Gastrocnemius medialis (tissue), 4 donors: Measurements from ENCODE around the gene ARHGAP28. TPM values are rescaled to one million over a fixed set of nuclear protein-coding genes. Genes with fewer than 3 reads are reported as not detected.
"Not testable (repeated sequence)": the region's sequence is repeated elsewhere in the genome, so short reads cannot be mapped to it uniquely, and the experiment has no call there.

ENCODE experiments used
- ATAC-seq, 2 donors: fragments of 150-250 bp; one replicate each; pipeline ENCODE4 v1.9.1; 2016
- DNase-seq, 2 donors: peaks; one replicate each; pipeline ENCODE4 v3.0.0-alpha.2; 2019
- H3K27ac ChIP-seq, 4 donors: fragments of 200-600 bp; sonication (generic); 1 replicate in 1 of 4; 2 replicates in 3 of 4; pipeline ENCODE4 v1.5.1; 2016 to 2018; ENCODE audit warnings: mild to moderate bottlenecking in 2 of 4, moderate library complexity in 1 of 4
- H3K27me3 ChIP-seq, 3 donors: fragments of 200-600 bp; sonication (generic) in 2 of 3; 1 replicate in 1 of 3; 2 replicates in 2 of 3; pipeline versions ENCODE4 v1.5.1 to v1.6.0; 2016 to 2019; ENCODE audit warnings: mild to moderate bottlenecking in 1 of 3, moderate library complexity in 1 of 3
- H3K36me3 ChIP-seq, 2 donors: fragments of 200-600 bp; sonication (generic) in 1 of 2; one replicate each; pipeline ENCODE4 v1.5.1; 2017 to 2018
- H3K4me1 ChIP-seq, 2 donors: fragments of 200-600 bp; sonication (generic) in 1 of 2; one replicate each; pipeline ENCODE4 v1.5.1; 2016 to 2017; ENCODE audit warnings: mild to moderate bottlenecking in 2 of 2
- H3K4me3 ChIP-seq, 4 donors: fragments of 200-600 bp; sonication (generic) in 3 of 4; 1 replicate in 1 of 4; 2 replicates in 3 of 4; pipeline ENCODE4 v1.5.1; 2016 to 2019; ENCODE audit warnings: mild to moderate bottlenecking in 2 of 4
- H3K9me3 ChIP-seq, 3 donors: fragments of 200-600 bp; sonication (generic) in 2 of 3; 1 replicate in 1 of 3; 2 replicates in 2 of 3; pipeline ENCODE4 v1.5.1; 2016 to 2019
- CTCF ChIP-seq, 5 experiments: fragments of 450-650 bp in 3 of 5; fragments of 200-600 bp in 2 of 5; sonication (generic) in 2 of 5; IDR thresholded peaks in 4 of 5; conservative IDR thresholded peaks in 1 of 5; 1 replicate in 4 of 5; 2 replicates in 1 of 5; pipeline ENCODE4 v1.5.1; 2016 to 2019; ENCODE audit warnings: antibody characterized with exemption in 5 of 5, mild to moderate bottlenecking in 3 of 5, moderate library complexity in 3 of 5
- POLR2A ChIP-seq, 2 donors: fragments of 450-650 bp; IDR thresholded peaks; one replicate each; pipeline ENCODE4 v1.6.1; 2017; ENCODE audit warnings: antibody characterized with exemption in 2 of 2, mild to moderate bottlenecking in 2 of 2, moderate library complexity in 2 of 2
- in situ Hi-C, 4 donors: fragments of 200-750 bp; cut with MboI; loops; one replicate each; pipeline versions ENCODE4 v1.15.0 to v1.8.0; 2017; ENCODE audit warnings: low sequenced_read_pairs in 4 of 4
- intact Hi-C: fragments of 100-400 bp; cut with DNase I; formaldehyde crosslinking; loops from one replicate; pipeline ENCODE4 v1.15.1; 2023; ENCODE audit warnings: low total_unique reads
- total RNA-seq, 4 donors: library from RNA; depleted of rRNA; stranded (reverse); fragments of >200 nt; gene quantifications; one replicate each; pipeline versions ENCODE4 v1.1.0 to v1.2.3, GENCODE V29; 2016

ARHGAP28 gene
- total RNA-seq, 4 donors from 2014 or later, result 4.6 to 17.9 (median 6.2) TPM

DNA sequence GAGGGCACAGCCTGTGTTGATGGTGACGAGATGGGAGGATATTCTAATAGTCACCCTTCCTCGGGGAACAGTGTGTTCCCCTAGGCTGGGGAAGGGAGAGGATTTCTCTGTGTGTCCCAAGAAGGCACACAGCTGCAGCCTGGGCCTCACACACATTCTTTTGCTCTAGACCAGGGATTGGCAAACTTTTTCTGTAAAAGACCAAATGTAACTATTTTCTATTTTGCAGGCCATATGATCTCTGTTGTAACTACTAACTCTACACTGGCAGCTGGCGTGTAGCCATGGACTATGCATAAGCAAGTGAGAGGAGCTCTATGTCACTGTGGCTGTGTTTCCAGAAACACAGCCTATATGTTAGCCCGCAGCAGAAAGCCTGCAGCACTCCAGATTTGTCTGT lies 65.8 kb downstream of the ARHGAP28 start:
- DNase-seq (no peak), ATAC-seq (peak; percentile 68 to 74)
- Histone ChIP-seq H3K4me3 (no peak overlapping the region), H3K27me3 (no peaks in the 10 kb centered on the region), H3K4me1 (peaks cover 0 to 2% of the 10 kb centered on the region in 2 donors), H3K27ac (peak overlapping the region in 1 of 4 donors; percentile 2), H3K36me3 (no peaks in the 10 kb centered on the region), H3K9me3 (no peaks in the 10 kb centered on the region)
- no peak for TF ChIP-seq POLR2A (IDR thresholded peaks at IDR 0.05)
- no peak for TF ChIP-seq CTCF (IDR thresholded peaks at IDR 0.05 in 4 of 5, conservative IDR thresholded peaks at IDR 0.05 in 1 of 5)
- in situ Hi-C loops, result no loop called here
- intact Hi-C loops, result no loop called here

- H3K4me1 ChIP-seq, result peaks cover 0 to 2% of the 10 kb centered on the region in 2 donors
- H3K36me3 ChIP-seq, result no peaks in the 10 kb centered on the region
- no peak overlapping the region for H3K4me3 ChIP-seq
- no peak for TF ChIP-seq CTCF (IDR thresholded peaks at IDR 0.05 in 4 of 5, conservative IDR thresholded peaks at IDR 0.05 in 1 of 5)
- no peak for TF ChIP-seq POLR2A (IDR thresholded peaks at IDR 0.05)
- no peaks in the 10 kb centered on the region for H3K27me3 ChIP-seq
- H3K27ac ChIP-seq, result no peak overlapping the region
- no peak for DNase-seq
- no peaks in the 10 kb centered on the region for H3K9me3 ChIP-seq
- in situ Hi-C loops (no loop called here), intact Hi-C loops (no loop called here)
- no peak for ATAC-seq
Measured at GRCh38 chr18:6796511-6796910, 67.0 kb downstream of the ARHGAP28 start.

DNA sequence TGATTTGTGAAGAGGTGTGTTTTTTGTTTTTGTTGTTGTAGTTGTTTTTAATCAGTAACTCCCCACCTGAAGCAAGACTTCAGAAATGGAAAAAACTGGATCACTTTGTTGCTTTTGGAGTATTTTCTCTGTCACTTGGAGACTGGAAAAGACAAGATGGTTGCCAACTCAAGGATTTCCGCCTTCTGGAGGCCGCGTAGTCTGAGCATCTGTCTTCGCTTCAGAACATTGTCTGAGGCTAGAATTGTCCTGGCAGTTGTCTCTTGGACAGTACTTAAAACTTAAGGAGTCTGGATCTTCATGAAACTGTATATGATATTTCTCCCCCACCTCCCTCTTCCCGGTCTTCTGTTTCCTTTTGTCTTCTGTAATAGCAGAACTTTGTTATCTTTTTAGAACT lies 67.7 kb downstream of the ARHGAP28 start:
- no peak for TF ChIP-seq POLR2A (IDR thresholded peaks at IDR 0.05)
- no peak for DNase-seq
- H3K36me3 ChIP-seq, result no peaks in the 10 kb centered on the region

GRCh38 chr18:6798896-6799295 lies 69.4 kb downstream of the ARHGAP28 start:
- no peak for TF ChIP-seq POLR2A (IDR thresholded peaks at IDR 0.05)
- TF ChIP-seq CTCF (IDR thresholded peaks at IDR 0.05 in 4 of 5, conservative IDR thresholded peaks at IDR 0.05 in 1 of 5), result no peak
- in situ Hi-C loops, result no loop called here
- Histone ChIP-seq H3K27me3 (no peaks in the 10 kb centered on the region), H3K9me3 (peaks cover 0 to 7% (median 0%) of the 10 kb centered on the region in 3 donors), H3K4me3 (no peak overlapping the region), H3K4me1 (peaks cover 0 to 2% of the 10 kb centered on the region in 2 donors), H3K36me3 (no peaks in the 10 kb centered on the region), H3K27ac (no peak overlapping the region)
- intact Hi-C loops, result no loop called here
- DNase-seq, result no peak
- no peak for ATAC-seq

More for the DNA sequence above, 67.7 kb downstream of the ARHGAP28 start:
- Histone ChIP-seq H3K9me3 (no peaks in the 10 kb centered on the region), H3K4me1 (peaks cover 0 to 2% of the 10 kb centered on the region in 2 donors), H3K27ac (no peak overlapping the region), H3K4me3 (no peak overlapping the region), H3K27me3 (no peaks in the 10 kb centered on the region)
- no peak for ATAC-seq
- intact Hi-C loops, result no loop called here
- in situ Hi-C loops, result no loop called here

GRCh38 chr18:6800309-6800708 lies 70.8 kb downstream of the ARHGAP28 start:
- H3K27me3 ChIP-seq, H3K4me3 ChIP-seq, H3K27ac ChIP-seq, H3K36me3 ChIP-seq, ATAC-seq, intact Hi-C loops, H3K9me3 ChIP-seq, DNase-seq, H3K4me1 ChIP-seq: not testable (repeated sequence)
- in situ Hi-C loops, result loop anchor here in 1 of 4 donors (25.0 kb wide), 1 partner anchor 88 kb away; no protein-coding TSS in a partner anchor
